ENCODE data around the gene FARSB. TPM values are rescaled to one million over a fixed set of nuclear protein-coding genes. Genes with fewer than 3 reads are reported as not detected.
A peak's percentile ranks its signal among the peaks of the same experiment; 100 is the strongest.

The FARSB gene
- total RNA-seq, 1 donor from 2014 or later, result 4.4 TPM

- H3K27ac ChIP-seq, result peak overlapping the region in 1 of 2 donors; percentile 82
- no peaks in the 10 kb centered on the region for H3K36me3 ChIP-seq
- H3K4me3 ChIP-seq, result peak overlapping the region; percentile 68 to 88
- TF ChIP-seq CTCF (IDR thresholded peaks at IDR 0.05), result no peak
- H3K9me3 ChIP-seq, result no peaks in the 10 kb centered on the region
- H3K4me1 ChIP-seq, result peaks cover 3 to 12% of the 10 kb centered on the region in 2 donors
- no peak for DNase-seq (ENCODE audit: low spot score in 2 of 2)
- no peaks in the 10 kb centered on the region for H3K27me3 ChIP-seq
- intact Hi-C loops (cut with DNase I), result loop anchor here (1.0 to 10.0 kb wide), 2 partner anchors 204 to 1288 kb away; partner anchors contain the start of gene WDFY1
Measured at GRCh38 chr2:222656526-222657446, 894 bp upstream of the FARSB start.

- H3K4me1 ChIP-seq, result peaks cover 3 to 12% of the 10 kb centered on the region in 2 donors
- no peak for DNase-seq (ENCODE audit: low spot score in 2 of 2)
- intact Hi-C loops (cut with DNase I), result loop anchor here (10.0 kb wide), 1 partner anchor 1292 kb away; the partner anchor contains the start of gene WDFY1
- no peak overlapping the region for H3K27ac ChIP-seq
- TF ChIP-seq CTCF (IDR thresholded peaks at IDR 0.05), result no peak
- H3K4me3 ChIP-seq, result no peak overlapping the region
- H3K27me3 ChIP-seq, result no peaks in the 10 kb centered on the region
- peaks cover 0 to 4% of the 10 kb centered on the region in 2 donors for H3K36me3 ChIP-seq
- H3K9me3 ChIP-seq, result no peaks in the 10 kb centered on the region
Measured at GRCh38 chr2:222653280-222653679, 2.6 kb downstream of the FARSB start.

GRCh38 chr2:222652491-222653255 lies 3.2 kb downstream of the FARSB start:
- DNase-seq (ENCODE audit: low spot score in 2 of 2), result no peak
- intact Hi-C loops (cut with DNase I), result loop anchor here (10.0 kb wide), 1 partner anchor 1292 kb away; the partner anchor contains the start of gene WDFY1
- Histone ChIP-seq H3K4me1 (peaks cover 3 to 12% of the 10 kb centered on the region in 2 donors), H3K9me3 (no peaks in the 10 kb centered on the region), H3K27me3 (no peaks in the 10 kb centered on the region), H3K27ac (no peak overlapping the region), H3K36me3 (peaks cover 4 to 7% of the 10 kb centered on the region in 2 donors), H3K4me3 (no peak overlapping the region)
- no peak for TF ChIP-seq CTCF (IDR thresholded peaks at IDR 0.05)

GRCh38 chr2:222651718-222652418 lies 4.0 kb downstream of the FARSB start:
- H3K9me3 ChIP-seq, result no peaks in the 10 kb centered on the region
- intact Hi-C loops (cut with DNase I), result loop anchor here (10.0 kb wide), 1 partner anchor 1293 kb away; the partner anchor contains the start of gene WDFY1
- no peak for TF ChIP-seq CTCF (IDR thresholded peaks at IDR 0.05)
- no peak for DNase-seq (ENCODE audit: low spot score in 2 of 2)
- peaks cover 8 to 12% of the 10 kb centered on the region in 2 donors for H3K36me3 ChIP-seq
- H3K27me3 ChIP-seq, result no peaks in the 10 kb centered on the region
- peaks cover 3 to 11% of the 10 kb centered on the region in 2 donors for H3K4me1 ChIP-seq
- no peak overlapping the region for H3K27ac ChIP-seq
- H3K4me3 ChIP-seq, result no peak overlapping the region

GRCh38 chr2:222649801-222650200 lies 6.1 kb downstream of the FARSB start:
- H3K27ac ChIP-seq, result no peak overlapping the region
- no peak for DNase-seq (ENCODE audit: low spot score in 2 of 2)
- H3K27me3 ChIP-seq, result no peaks in the 10 kb centered on the region
- H3K9me3 ChIP-seq, result no peaks in the 10 kb centered on the region
- no peak for TF ChIP-seq CTCF (IDR thresholded peaks at IDR 0.05)
- H3K36me3 ChIP-seq, result peaks cover 14 to 22% of the 10 kb centered on the region in 2 donors
- intact Hi-C loops (cut with DNase I), result loop anchor here (10.0 kb wide), 1 partner anchor 1295 kb away; the partner anchor contains the start of gene WDFY1
- peaks cover under 1 to 5% of the 10 kb centered on the region in 2 donors for H3K4me1 ChIP-seq
- H3K4me3 ChIP-seq, result no peak overlapping the region
